AG04450 (cell line): ENCODE data around the gene CACNB2. TPM values are rescaled to one million over a fixed set of nuclear protein-coding genes. Genes with fewer than 3 reads are reported as not detected.

ENCODE experiments used
- CTCF ChIA-PET: fragments of 300-600, 350-600 bp; formaldehyde crosslinking; extraction: SDS; loops from one replicate; lab custom pipeline; 2022; ENCODE audit warnings: antibody characterized with exemption, inconsistent platforms; lab: Charles Lee
- POLR2A ChIA-PET: fragments of 350-600 bp; formaldehyde crosslinking; extraction: SDS; loops from one replicate; lab custom pipeline; 2021; ENCODE audit warnings: antibody characterized with exemption, inconsistent platforms; lab: Yijun Ruan, JAX
- DNase-seq: peaks from one replicate; pipeline ENCODE4 v3.0.0-alpha.2; 2011; ENCODE audit warnings: low read depth, low spot score
- H3K27ac ChIP-seq: one replicate; pipeline ENCODE4 v1.5.1; 2012; ENCODE audit warnings: low read depth, low read length, control low read depth
- H3K27me3 ChIP-seq: one replicate; pipeline ENCODE4 v1.6.0; 2012; ENCODE audit warnings: low read length; ENCODE audit not compliant: control insufficient read depth, insufficient read depth
- H3K4me3 ChIP-seq: 2 replicates; pipeline ENCODE4 v1.5.1; 2011; ENCODE audit warnings: mild to moderate bottlenecking, low read depth, low read length, control low read depth
- H3K9me3 ChIP-seq: 2 replicates; pipeline ENCODE4 v1.5.1; 2012; ENCODE audit warnings: low read length; ENCODE audit not compliant: control insufficient read depth, insufficient read depth
- polyA plus RNA-seq: library from polyadenylated mRNA; depleted of rRNA; stranded (reverse); fragments of >200 nt; gene quantifications from 2 replicates; pipeline ENCODE4 v1.2.3, GENCODE V29; 2011
- TF ChIP-seq, protein P1 (sequence below): IDR thresholded peaks from 2 replicates; pipeline ENCODE4 v1.5.1; 2011; ENCODE audit warnings: low read depth, low read length, control low read depth, inconsistent platforms

The CACNB2 gene
- polyA plus RNA-seq, 1 experiment: 0.76 TPM

DNA sequence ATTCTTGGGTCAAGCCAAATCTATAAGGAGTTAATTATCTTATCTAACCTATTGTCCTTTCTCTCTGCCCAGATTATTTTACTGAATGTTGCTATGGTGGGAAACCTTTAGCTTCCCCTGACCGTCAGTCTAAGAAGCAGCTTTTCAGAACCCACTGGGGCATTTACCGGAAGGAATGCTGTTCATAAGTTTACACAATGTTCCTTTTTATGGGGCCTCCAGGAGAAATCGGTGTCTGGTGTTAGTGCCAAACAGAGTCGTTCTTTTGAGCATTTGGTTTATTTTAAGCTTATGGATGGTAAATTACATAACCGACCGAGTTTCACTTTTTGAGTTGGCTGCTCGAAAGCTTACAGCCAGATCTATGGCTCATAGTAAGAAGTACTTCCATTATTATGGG lies 111.9 kb downstream of the CACNB2 start:
- DNase-seq: no peak
- ChIA-PET POLR2A (interaction anchor here (0.6 kb wide), 1 partner anchor 291 kb away, joined by 5 read pairs; no protein-coding TSS in a partner anchor), CTCF (interaction anchor here (1.2 to 1.5 kb wide), 3 partner anchors 12 to 14 kb away, joined by 3 to 5 read pairs (median 4); no protein-coding TSS in a partner anchor)
- peaks cover 12% of the 10 kb centered on the region for H3K27me3 ChIP-seq
- no peak overlapping the region for H3K27ac ChIP-seq
- no peaks in the 10 kb centered on the region for H3K9me3 ChIP-seq
- H3K4me3 ChIP-seq: no peak overlapping the region
- TF ChIP-seq, protein P1, sequence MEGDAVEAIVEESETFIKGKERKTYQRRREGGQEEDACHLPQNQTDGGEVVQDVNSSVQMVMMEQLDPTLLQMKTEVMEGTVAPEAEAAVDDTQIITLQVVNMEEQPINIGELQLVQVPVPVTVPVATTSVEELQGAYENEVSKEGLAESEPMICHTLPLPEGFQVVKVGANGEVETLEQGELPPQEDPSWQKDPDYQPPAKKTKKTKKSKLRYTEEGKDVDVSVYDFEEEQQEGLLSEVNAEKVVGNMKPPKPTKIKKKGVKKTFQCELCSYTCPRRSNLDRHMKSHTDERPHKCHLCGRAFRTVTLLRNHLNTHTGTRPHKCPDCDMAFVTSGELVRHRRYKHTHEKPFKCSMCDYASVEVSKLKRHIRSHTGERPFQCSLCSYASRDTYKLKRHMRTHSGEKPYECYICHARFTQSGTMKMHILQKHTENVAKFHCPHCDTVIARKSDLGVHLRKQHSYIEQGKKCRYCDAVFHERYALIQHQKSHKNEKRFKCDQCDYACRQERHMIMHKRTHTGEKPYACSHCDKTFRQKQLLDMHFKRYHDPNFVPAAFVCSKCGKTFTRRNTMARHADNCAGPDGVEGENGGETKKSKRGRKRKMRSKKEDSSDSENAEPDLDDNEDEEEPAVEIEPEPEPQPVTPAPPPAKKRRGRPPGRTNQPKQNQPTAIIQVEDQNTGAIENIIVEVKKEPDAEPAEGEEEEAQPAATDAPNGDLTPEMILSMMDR: no peak

DNA sequence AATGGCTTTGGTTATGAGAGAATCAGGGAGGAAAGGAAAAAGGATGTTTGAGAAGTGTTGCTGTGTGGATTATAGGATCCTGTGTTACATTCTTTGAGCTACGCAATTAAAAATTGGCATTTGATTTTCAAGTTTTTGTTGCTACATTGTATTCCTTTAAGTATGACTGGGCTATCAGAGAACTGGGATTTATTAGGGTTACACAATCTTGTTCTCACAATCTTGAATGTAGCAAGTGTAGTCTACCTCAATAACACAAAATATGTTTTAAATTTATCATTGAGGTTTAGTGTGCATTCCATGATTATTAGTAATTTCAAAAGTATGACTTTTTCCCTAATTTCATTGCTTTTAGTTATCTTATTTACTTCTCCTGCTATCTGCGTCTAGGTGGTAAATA lies 113.9 kb downstream of the CACNB2 start:
- TF ChIP-seq, protein P1: no peak
- Histone ChIP-seq H3K27ac (no peak overlapping the region), H3K27me3 (peaks cover 6% of the 10 kb centered on the region), H3K4me3 (no peak overlapping the region), H3K9me3 (no peaks in the 10 kb centered on the region)
- ChIA-PET POLR2A (no interaction called here), CTCF (interaction anchor here (1.0 kb wide), 1 partner anchor 16 kb away, joined by 3 read pairs; no protein-coding TSS in a partner anchor)
- no peak for DNase-seq

DNA sequence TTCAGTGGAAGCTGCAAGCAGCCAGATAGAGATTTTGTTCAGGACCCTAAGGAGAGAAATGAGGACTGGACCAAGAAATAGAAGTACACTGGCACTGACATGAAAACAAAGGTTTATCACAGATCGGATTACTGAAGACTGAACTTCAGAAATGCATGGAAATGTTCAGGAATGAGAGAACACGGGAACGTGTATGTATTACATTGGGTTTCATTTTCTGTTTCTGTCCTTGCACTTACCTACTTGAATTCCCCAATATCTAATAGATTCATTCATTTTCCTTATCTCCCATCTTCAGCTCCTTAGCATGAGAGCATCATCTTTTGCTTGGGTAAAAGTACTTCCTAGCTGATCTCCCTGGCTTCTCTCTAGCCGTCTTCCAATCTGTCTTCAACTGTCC lies 114.5 kb downstream of the CACNB2 start:
- CTCF ChIA-PET: interaction anchor here (1.0 kb wide), 1 partner anchor 16 kb away, joined by 3 read pairs; no protein-coding TSS in a partner anchor
- POLR2A ChIA-PET: no interaction called here
- DNase-seq: no peak

DNA sequence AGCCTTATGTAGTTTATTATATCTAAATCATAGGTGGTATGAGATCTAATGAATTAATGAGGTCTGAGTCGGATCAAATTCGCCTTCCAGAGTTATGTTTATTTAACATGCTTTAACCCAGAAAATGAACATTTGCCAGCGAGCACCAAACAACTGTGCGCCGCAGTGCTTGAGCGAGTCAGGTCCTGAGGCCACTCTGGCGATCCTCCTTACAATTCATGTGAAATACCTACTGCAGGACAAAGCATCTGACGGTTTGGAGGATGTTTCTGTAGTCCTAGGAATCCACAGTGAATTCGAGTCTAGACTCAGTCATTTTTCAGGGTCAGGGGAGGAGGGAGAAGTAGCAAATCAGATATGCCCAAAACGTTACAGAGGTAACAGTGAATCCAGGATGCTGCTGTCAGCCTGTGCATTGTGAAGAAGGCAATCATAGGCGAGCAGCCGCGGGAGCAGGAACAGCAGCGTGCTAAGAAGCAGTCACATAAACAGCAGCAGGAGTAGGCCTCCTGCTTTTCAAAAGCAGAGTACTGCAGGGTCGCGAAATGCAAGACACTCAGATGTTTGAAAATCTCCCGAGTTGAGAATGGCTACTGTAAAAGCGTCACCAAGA lies 120.2 kb downstream of the CACNB2 start:
- no peak for DNase-seq
- TF ChIP-seq, protein P1: no peak
- ChIA-PET CTCF (no interaction called here), POLR2A (no interaction called here)
- Histone ChIP-seq H3K27me3 (no peaks in the 10 kb centered on the region), H3K9me3 (no peaks in the 10 kb centered on the region), H3K4me3 (no peak overlapping the region), H3K27ac (no peak overlapping the region)

More for the DNA sequence above, 114.5 kb downstream of the CACNB2 start:
- no peak overlapping the region for H3K4me3 ChIP-seq
- TF ChIP-seq, protein P1: no peak
- H3K27me3 ChIP-seq: peaks cover 6% of the 10 kb centered on the region
- no peak overlapping the region for H3K27ac ChIP-seq
- H3K9me3 ChIP-seq: no peaks in the 10 kb centered on the region

DNA sequence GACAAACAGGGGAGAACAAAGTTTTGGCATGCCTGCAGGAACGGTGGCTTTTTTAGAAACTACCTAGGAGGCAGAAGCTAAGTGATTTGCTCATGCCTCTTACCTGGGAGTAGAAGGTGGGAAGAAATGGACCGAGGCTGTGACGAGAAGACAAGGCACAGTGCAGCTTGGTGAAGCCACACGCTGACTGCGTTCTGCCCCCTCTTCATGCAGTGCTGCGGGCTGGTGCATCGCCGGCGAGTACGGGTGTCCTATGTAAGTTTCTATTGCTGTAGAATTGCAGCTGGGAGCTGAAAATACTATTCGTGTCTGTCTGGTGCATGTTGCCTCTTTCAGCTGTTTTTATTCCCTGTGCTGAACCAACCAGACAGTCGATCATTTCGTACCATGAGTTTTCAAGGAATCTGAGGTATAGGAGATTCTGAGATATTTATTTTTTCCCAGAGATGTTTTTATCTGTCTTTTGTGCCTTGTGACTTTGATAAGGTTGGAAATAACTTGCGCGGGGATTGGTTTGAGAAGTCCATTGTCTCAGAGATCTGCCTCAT lies 120.9 kb downstream of the CACNB2 start:
- Histone ChIP-seq H3K27me3 (no peaks in the 10 kb centered on the region), H3K4me3 (no peak overlapping the region), H3K27ac (no peak overlapping the region), H3K9me3 (no peaks in the 10 kb centered on the region)
- DNase-seq: no peak
- ChIA-PET CTCF (no interaction called here), POLR2A (no interaction called here)
- TF ChIP-seq, protein P1: no peak
